ENCODE measurements around the gene GPS2.

The GPS2 gene

GRCh38 chr17:7292194-7292593 lies 23.0 kb downstream of the GPS2 start:
- DNase-seq: no peak

DNA sequence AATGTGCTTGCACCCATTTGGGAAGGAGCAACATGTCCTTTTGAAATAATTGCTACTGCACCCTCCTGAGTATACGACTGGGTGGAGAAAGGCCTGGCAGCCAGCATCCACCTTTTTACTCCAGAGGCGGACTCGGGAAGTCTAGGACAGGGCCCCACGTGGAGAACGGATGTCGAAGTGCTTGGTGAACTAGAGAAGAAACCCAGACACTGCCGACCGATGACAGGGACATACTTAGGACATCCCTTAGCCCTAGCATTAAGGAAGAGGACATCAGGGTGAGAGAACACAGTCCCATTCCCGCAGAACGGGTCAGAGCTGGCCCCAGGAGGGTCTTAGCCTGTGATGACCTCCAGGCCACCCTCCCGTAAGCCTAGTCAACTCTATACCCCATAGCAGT lies 24.5 kb downstream of the GPS2 start:
- DNase-seq: no peak

GRCh38 chr17:7290166-7290565 lies 25.0 kb downstream of the GPS2 start:
- no peak for DNase-seq

DNA sequence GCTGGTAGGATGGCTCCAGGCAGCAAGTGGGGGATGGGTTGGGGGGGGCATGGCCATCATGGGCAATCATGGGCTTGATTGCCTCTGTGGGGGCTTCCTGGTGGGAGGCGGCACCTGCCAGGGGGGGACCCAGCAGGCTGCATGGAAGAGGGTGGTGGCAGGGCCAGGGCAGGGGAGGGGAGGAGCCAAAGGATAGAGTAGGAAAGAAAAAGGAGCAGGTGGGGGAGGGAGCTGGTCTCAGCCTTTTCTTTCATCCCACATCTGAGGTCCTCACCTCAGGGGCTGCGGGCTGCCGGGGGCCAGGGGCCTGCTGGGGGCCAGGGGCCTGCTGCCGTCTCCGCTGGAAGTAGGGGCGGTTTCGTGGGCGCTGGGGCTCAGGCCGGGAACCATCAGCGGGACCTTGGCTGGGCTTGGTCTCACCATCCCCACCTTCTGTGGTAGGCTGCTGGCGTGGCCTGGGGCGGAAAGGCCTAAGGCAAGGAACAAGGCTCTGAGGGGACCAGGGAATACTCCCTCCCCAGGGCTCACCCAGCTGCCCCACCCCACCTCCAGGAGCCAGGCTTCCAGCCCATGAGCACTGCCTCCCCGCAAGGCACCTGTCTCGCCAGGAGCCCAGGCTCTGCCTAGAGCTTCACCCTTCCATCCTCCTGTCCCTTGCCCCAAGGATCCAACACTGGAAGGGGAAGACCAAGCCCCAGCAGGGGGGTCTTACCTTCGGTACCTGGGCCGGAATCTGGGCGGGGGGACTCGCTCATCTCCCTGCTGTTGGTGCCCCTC lies 25.7 kb downstream of the GPS2 start:
- DNase-seq: no peak

DNA sequence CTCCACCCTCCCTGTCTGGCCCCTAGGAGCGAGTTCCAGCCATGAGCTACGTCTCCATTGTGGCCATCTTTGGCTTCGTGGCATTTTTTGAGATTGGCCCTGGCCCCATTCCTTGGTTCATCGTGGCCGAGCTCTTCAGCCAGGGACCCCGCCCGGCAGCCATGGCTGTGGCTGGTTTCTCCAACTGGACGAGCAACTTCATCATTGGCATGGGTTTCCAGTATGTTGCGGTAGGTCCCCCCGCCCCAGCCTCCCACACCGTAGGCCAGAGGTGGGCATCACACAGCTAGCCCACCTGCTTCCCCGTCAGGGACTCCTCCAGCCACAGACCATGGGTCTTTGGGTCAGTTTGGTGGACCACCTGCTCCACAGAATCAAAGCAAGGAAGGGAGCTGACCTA lies 29.5 kb downstream of the GPS2 start:
- no peak for DNase-seq

- DNase-seq: no peak
Observed at GRCh38 chr17:7284911-7285310, 30.2 kb downstream of the GPS2 start.

DNA sequence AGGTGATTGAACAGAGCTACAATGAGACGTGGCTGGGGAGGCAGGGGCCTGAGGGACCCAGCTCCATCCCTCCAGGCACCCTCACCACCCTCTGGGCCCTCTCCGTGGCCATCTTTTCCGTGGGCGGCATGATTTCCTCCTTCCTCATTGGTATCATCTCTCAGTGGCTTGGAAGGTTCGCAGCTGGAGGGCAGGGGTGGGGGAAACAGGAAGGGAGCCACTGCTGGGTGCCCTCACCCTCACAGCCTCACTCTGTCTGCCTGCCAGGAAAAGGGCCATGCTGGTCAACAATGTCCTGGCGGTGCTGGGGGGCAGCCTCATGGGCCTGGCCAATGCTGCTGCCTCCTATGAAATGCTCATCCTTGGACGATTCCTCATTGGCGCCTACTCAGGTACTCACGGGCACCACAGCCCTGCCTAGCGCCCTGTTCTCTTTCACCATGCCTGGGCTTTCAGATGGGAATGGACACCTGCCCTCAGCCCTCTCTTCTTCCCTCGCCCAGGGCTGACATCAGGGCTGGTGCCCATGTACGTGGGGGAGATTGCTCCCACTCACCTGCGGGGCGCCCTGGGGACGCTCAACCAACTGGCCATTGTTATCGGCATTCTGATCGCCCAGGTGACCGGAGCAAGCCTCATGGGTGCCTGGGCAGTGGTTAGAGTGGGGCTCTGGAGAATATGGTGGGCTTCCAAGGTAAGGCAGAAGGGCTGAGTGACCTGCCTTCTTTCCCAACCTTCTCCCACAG lies 31.5 kb downstream of the GPS2 start:
- DNase-seq: no peak

- no peak for DNase-seq
Observed at GRCh38 chr17:7282752-7283321, 32.3 kb downstream of the GPS2 start.

DNA sequence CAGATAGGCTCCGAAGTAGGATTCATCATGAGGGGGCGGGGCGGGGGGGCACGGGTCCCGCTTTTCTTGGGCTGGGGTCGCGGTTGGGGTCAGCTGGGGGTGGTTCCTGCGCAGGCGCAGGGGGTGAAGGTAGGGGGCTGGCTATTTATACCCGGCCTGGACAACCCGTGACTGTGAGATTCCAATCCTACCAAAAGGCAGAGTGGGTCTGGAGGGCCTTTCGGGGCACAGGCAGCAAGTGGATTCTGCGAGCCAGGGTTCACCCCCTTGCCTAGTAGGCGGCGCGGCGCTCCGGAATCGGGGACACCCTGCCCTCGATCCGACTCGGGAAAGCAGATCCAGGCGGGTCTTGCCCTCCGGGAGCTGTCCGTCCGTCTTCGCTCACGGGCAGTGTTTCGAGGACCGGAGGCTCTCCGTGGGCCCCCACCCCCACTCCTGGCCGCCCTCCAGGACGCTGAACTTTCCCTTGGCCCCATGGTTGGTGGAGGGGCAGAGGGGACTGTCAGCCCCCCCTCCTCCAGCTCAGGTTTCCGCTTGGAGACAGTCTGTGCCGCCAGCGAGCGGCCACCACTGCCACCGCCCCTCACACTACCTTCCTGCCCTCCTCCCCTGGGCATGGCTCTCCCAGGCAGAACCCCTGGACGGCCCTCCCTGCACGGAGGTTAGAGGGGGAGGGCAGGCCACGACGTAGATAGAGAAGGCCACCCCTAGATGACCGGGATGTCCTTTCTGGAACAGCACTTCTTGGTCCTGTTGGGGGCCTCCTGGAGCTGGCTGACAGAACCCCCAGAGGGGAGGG lies 33.0 kb downstream of the GPS2 start:
- DNase-seq: no peak

GRCh38 chr17:7281074-7281952 lies 33.8 kb downstream of the GPS2 start, which contains the start of gene SLC2A4:
Gene SLC2A4, plus strand, starts transcription at chr17:7281718. Its CDS starts 217 bp downstream, at chr17:7281935.
- peak; percentile 36 for DNase-seq

DNA sequence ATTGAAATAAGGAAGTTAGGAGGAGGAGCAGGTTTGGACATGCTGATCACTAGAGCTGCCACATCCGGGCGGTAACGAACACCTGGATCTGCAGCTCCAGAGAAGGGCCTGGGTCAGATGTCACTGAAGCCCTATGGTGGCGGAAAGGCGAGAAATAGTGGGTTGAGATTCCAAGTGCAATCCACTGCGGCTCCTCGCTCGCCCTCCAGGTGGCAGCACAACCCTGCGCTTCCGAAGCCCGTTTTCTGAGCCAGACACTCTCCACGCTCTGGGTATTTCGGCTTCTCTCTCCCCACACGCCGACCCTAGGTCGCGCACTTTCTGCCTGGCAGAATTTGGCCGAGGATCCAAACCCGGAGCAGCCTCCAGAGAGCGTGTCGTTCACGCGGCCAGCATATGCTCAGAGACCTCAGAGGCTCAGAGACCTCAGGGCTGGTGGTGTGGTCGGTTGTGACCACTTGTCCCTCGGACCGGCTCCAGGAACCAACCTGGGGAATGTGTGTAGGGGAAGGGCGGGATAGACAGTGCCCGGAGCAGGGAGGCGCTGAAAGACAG lies 34.6 kb downstream of the GPS2 start:
- DNase-seq: peak; percentile 81

DNA sequence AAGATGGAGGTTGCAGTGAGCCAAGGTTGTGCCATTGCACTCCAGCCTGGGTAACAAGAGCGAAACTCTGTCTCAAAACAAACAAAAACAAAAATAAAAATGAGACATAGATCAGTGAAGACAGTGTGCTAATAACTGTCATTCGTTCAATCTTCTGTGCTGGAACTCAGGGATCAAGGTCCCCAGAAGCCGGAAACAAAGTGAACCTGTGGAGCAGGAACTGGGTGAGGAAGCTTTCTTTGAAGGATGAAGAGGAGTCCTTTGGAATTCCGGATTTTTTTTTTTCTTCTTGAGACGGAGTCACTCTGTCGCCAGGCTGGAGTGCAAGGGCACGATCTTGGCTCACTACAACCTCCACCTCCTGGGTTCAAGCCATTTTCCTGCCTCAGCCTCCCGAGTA lies 35.7 kb downstream of the GPS2 start:
- no peak for DNase-seq

- DNase-seq: no peak
Observed at GRCh38 chr17:7266784-7267183, 48.4 kb downstream of the GPS2 start.

- no peak for DNase-seq
Observed at GRCh38 chr17:7263801-7264078, 51.4 kb downstream of the GPS2 start.

- DNase-seq: peak; percentile 56
Observed at GRCh38 chr17:7262935-7263800, 52.0 kb downstream of the GPS2 start.
